Liver (tissue), 3 donors: ENCODE measurements around the gene PRRT1B.

ENCODE experiments used
- FOXA2 ChIP-seq: IDR thresholded peaks from 2 replicates; pipeline ENCODE4 v1.6.1; 2016; ENCODE audit warnings: antibody characterized with exemption
- JUND ChIP-seq, 2 donors: IDR thresholded peaks; 2 replicates each; pipeline ENCODE4 v1.6.1; 2016; ENCODE audit warnings: antibody characterized with exemption in 2 of 2
- RAD21 ChIP-seq, 2 donors: IDR thresholded peaks; 2 replicates each; pipeline ENCODE4 v1.6.1; 2016; ENCODE audit warnings: antibody characterized with exemption in 2 of 2, mild to moderate bottlenecking in 2 of 2
- TF ChIP-seq, protein P1 (sequence below): fragments of 150-350 bp; IDR thresholded peaks from 2 replicates; pipeline ENCODE4 v1.5.1; 2017; ENCODE audit warnings: improper control_type of control experiment, low read depth, low read length; ENCODE audit not compliant: missing input control
- TF ChIP-seq, protein P2 (sequence below): IDR thresholded peaks from 2 replicates; pipeline ENCODE4 v1.6.1; 2016; ENCODE audit warnings: antibody characterized with exemption
- TF ChIP-seq, protein P3 (sequence below): IDR thresholded peaks from 2 replicates; pipeline ENCODE4 v1.6.1; 2016; ENCODE audit warnings: antibody characterized with exemption
- donor health status: healthy.
- donor health status: healthy.

DNA sequence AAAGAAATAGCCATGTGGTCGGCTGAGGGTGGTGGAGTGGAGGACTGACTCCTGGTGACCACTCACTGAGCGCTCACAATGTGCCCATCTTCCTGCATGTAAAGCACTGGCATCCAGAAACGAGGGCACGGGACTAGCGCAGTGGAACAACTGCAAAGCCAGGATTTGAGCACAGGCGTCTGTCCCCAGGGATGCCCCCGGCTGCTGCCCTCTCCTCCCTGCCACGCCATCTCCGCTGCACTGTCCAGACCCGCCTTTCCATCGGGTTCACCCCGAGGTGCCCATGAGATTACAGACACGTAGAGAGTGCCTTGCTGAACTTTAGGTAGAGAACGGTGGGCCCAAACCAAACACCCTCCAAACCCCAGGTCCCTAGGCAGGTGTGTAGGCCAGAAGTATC lies 44.7 kb downstream of the PRRT1B start:
- TF ChIP-seq, protein P1, sequence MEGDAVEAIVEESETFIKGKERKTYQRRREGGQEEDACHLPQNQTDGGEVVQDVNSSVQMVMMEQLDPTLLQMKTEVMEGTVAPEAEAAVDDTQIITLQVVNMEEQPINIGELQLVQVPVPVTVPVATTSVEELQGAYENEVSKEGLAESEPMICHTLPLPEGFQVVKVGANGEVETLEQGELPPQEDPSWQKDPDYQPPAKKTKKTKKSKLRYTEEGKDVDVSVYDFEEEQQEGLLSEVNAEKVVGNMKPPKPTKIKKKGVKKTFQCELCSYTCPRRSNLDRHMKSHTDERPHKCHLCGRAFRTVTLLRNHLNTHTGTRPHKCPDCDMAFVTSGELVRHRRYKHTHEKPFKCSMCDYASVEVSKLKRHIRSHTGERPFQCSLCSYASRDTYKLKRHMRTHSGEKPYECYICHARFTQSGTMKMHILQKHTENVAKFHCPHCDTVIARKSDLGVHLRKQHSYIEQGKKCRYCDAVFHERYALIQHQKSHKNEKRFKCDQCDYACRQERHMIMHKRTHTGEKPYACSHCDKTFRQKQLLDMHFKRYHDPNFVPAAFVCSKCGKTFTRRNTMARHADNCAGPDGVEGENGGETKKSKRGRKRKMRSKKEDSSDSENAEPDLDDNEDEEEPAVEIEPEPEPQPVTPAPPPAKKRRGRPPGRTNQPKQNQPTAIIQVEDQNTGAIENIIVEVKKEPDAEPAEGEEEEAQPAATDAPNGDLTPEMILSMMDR = no peak
- TF ChIP-seq, protein P2, sequence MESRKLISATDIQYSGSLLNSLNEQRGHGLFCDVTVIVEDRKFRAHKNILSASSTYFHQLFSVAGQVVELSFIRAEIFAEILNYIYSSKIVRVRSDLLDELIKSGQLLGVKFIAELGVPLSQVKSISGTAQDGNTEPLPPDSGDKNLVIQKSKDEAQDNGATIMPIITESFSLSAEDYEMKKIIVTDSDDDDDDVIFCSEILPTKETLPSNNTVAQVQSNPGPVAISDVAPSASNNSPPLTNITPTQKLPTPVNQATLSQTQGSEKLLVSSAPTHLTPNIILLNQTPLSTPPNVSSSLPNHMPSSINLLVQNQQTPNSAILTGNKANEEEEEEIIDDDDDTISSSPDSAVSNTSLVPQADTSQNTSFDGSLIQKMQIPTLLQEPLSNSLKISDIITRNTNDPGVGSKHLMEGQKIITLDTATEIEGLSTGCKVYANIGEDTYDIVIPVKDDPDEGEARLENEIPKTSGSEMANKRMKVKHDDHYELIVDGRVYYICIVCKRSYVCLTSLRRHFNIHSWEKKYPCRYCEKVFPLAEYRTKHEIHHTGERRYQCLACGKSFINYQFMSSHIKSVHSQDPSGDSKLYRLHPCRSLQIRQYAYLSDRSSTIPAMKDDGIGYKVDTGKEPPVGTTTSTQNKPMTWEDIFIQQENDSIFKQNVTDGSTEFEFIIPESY = no peak
- TF ChIP-seq, protein P3, sequence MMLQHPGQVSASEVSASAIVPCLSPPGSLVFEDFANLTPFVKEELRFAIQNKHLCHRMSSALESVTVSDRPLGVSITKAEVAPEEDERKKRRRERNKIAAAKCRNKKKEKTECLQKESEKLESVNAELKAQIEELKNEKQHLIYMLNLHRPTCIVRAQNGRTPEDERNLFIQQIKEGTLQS = no peak
- TF ChIP-seq FOXA2 = no peak
- no peak for TF ChIP-seq JUND (IDR thresholded peaks at IDR 0.05)
- TF ChIP-seq RAD21 (IDR thresholded peaks at IDR 0.05) = no peak
